Measurements from ENCODE around the gene ATG13.

- TF ChIP-seq POLR2A (IDR thresholded peaks at IDR 0.05) (no peak), CTCF (IDR thresholded peaks at IDR 0.05) (no peak)
These were observed 77.3 kb downstream of the ATG13 start for GRCh38 chr11:46694607-46695006.
